Stomach (tissue), 9 donors: ENCODE measurements around the gene GABRA5. TPM values are rescaled to one million over a fixed set of nuclear protein-coding genes. Genes with fewer than 3 reads are reported as not detected.

Experiments used
- DNase-seq, 2 donors: peaks; one replicate each; pipeline versions ENCODE4 v3.0.0 to v3.0.0-alpha.2; 2013 to 2019
- H3K27ac ChIP-seq, 5 donors: fragments of 200-600 bp in 4 of 5; sonication (generic) in 4 of 5; one replicate each; pipeline ENCODE4 v1.5.1; 2013 to 2019; ENCODE audit warnings: mild to moderate bottlenecking in 1 of 5, moderate library complexity in 1 of 5
- H3K27me3 ChIP-seq, 3 donors: fragments of 200-600 bp; sonication (generic); one replicate each; pipeline ENCODE4 v1.5.1; 2017 to 2019; ENCODE audit warnings: mixed run types in 1 of 3
- H3K36me3 ChIP-seq, 4 donors: fragments of 200-600 bp; sonication (generic); 1 replicate in 3 of 4; 2 replicates in 1 of 4; pipeline ENCODE4 v1.5.1; 2016 to 2019
- H3K4me1 ChIP-seq, 4 donors: fragments of 200-600 bp; sonication (generic); one replicate each; pipeline ENCODE4 v1.5.1; 2016 to 2019
- H3K4me3 ChIP-seq, 4 donors: fragments of 200-600 bp; sonication (generic) in 3 of 4; one replicate each; pipeline ENCODE4 v1.5.1; 2016 to 2019; ENCODE audit warnings: mild to moderate bottlenecking in 1 of 4
- H3K9me3 ChIP-seq, 4 donors: fragments of 200-600 bp; sonication (generic); one replicate each; pipeline ENCODE4 v1.5.1; 2016 to 2019
- EP300 ChIP-seq: sonication (generic); formaldehyde crosslinking; IDR thresholded peaks from one replicate; pipeline ENCODE4 v1.6.1; 2017; ENCODE audit warnings: antibody characterized with exemption
- POLR2A ChIP-seq, 4 donors: fragments of 450-650 bp; IDR thresholded peaks; one replicate each; pipeline ENCODE4 v1.6.1; 2016; ENCODE audit warnings: antibody characterized with exemption in 4 of 4, control low read depth in 2 of 4, mild to moderate bottlenecking in 1 of 4, moderate library complexity in 1 of 4
- POLR2AphosphoS5 ChIP-seq, 3 donors: sonication (generic); formaldehyde crosslinking; IDR thresholded peaks; one replicate each; pipeline ENCODE4 v1.6.1; 2016; ENCODE audit warnings: antibody characterized with exemption in 3 of 3
- WGBS, 5 donors: extraction: QIAGEN DNeasy Blood & Tissue Kit in 3 of 5; methylation state at CpG; one replicate each; pipeline versions ENCODE4 v1.1.5 to v1.1.7; 2013 to 2018; 5-methylcytosine and 5-hydroxymethylcytosine counted together
- intact Hi-C: fragments of 100-400 bp; cut with DNase I; formaldehyde crosslinking; loops from one replicate; pipeline ENCODE4 v1.15.1; 2023; ENCODE audit warnings: low total_unique reads
- polyA plus RNA-seq, 3 donors: library from polyadenylated mRNA; stranded (reverse); fragments of 200-250 nt; gene quantifications; one replicate each; pipeline ENCODE4 v1.2.3, GENCODE V29; 2013
- total RNA-seq, 5 donors: library from RNA; depleted of rRNA; stranded (reverse); fragments of >200 nt; gene quantifications; one replicate each; pipeline versions ENCODE4 v1.1.0 to v1.2.3, GENCODE V29; 2014 to 2016
- TF ChIP-seq, protein P1 (sequence below), 7 experiments: fragments of 450-650 bp in 4 of 7; fragments of 200-600 bp in 3 of 7; sonication (generic) in 3 of 7; IDR thresholded peaks; one replicate each; pipeline ENCODE4 v1.5.1; 2016 to 2019; ENCODE audit warnings: antibody characterized with exemption in 7 of 7, control low read depth in 2 of 7, mild to moderate bottlenecking in 1 of 7
- donor health status: healthy with polysubstance abuse.
- donor health status: Bipolar disorder and iron deficiency.
- donor health status: healthy.

The GABRA5 gene
- total and polyA plus RNA-seq, 8 donors, result 0.75 to 2.2 TPM; not detected in 6

DNA sequence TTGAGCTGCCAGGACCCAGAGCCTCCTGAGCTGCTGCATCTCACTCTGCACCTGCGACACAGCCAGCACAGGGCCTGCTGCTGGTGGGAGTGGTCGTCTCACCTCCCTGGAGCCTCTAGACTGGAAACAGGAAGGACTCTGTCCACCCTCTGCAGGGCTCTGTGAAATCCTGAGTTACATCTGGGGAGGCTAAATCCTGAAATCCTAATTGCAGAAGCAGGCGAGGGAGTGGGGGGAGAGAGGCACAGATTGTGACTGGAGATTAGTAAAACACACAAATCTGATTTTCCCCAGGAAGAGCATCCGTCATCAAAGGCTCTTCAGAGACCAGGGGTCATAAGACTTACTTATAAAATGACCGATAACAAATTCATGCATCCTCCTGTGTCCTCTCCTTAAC is 72.5 kb downstream of the GABRA5 start:
- WGBS, 5 donors, result 58 to 78% (median 64%) methylated on average over 4 to 5 of the region's 5 CpGs
- no peak for TF ChIP-seq POLR2A (IDR thresholded peaks at IDR 0.05)
- no peak for TF ChIP-seq EP300
- no peak for TF ChIP-seq POLR2AphosphoS5 (IDR thresholded peaks at IDR 0.05)
- TF ChIP-seq, protein P1, sequence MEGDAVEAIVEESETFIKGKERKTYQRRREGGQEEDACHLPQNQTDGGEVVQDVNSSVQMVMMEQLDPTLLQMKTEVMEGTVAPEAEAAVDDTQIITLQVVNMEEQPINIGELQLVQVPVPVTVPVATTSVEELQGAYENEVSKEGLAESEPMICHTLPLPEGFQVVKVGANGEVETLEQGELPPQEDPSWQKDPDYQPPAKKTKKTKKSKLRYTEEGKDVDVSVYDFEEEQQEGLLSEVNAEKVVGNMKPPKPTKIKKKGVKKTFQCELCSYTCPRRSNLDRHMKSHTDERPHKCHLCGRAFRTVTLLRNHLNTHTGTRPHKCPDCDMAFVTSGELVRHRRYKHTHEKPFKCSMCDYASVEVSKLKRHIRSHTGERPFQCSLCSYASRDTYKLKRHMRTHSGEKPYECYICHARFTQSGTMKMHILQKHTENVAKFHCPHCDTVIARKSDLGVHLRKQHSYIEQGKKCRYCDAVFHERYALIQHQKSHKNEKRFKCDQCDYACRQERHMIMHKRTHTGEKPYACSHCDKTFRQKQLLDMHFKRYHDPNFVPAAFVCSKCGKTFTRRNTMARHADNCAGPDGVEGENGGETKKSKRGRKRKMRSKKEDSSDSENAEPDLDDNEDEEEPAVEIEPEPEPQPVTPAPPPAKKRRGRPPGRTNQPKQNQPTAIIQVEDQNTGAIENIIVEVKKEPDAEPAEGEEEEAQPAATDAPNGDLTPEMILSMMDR (IDR thresholded peaks at IDR 0.05), result no peak
- Histone ChIP-seq H3K4me3 (no peak overlapping the region), H3K4me1 (no peaks in the 10 kb centered on the region), H3K9me3 (no peaks in the 10 kb centered on the region), H3K36me3 (peaks cover 0 to 40% (median 0%) of the 10 kb centered on the region in 4 donors), H3K27me3 (no peaks in the 10 kb centered on the region), H3K27ac (no peak overlapping the region)
- DNase-seq, result no peak
- intact Hi-C loops, result no loop called here

DNA sequence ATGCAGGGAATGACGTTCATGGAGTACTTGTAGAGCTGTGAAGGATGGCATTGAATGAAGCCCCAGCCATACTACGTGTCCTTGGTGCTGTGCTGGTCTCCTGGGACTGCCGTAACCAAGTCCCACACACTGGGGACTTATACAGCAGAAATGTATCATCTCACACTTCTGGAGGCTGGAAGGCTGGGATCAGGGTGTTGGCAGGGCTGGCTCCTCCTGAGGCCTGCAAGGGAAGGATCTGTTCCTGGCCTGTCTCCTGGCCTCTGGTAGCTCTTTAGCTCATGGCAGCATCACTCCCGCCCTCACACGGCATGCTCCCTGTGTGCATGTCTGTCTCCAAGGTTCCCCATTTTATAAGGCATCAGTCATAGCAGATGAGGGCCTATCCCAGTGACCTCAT is 74.6 kb downstream of the GABRA5 start:
- WGBS, 5 donors, result 78 to 88% (median 84%) methylated on average over 5 of the region's 5 CpGs
- no peak for DNase-seq
- no peaks in the 10 kb centered on the region for H3K4me1 ChIP-seq
- H3K36me3 ChIP-seq, result peaks cover 0 to 39% (median 0%) of the 10 kb centered on the region in 4 donors
- H3K27ac ChIP-seq, result no peak overlapping the region
- no peaks in the 10 kb centered on the region for H3K27me3 ChIP-seq
- intact Hi-C loops, result no loop called here
- H3K9me3 ChIP-seq, result no peaks in the 10 kb centered on the region
- H3K4me3 ChIP-seq, result no peak overlapping the region
- TF ChIP-seq POLR2A (IDR thresholded peaks at IDR 0.05) (no peak), EP300 (no peak)
- TF ChIP-seq, protein P1 (IDR thresholded peaks at IDR 0.05), result no peak

DNA sequence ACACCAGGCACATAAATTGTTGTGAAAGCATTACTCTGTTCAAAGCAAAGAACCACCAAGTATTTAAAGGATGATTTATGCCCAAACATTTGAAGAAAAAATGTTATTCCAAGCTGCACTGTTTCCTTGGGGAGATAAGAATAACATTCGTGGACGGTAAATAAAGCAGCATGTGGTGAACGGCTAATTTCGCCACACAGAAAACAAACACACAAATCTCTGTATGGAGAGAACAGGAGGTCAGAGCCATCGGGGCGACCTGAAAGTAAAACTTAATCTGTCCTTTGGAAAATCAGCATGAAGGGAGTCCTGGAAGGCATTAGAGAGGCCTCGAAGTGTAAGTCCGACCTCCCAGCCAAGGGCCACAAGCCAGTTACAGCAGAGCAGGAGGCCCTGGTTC is 77.0 kb downstream of the GABRA5 start:
- Histone ChIP-seq H3K9me3 (no peaks in the 10 kb centered on the region), H3K36me3 (peaks cover 0 to 29% (median 0%) of the 10 kb centered on the region in 4 donors), H3K4me1 (no peaks in the 10 kb centered on the region), H3K27me3 (no peaks in the 10 kb centered on the region), H3K4me3 (no peak overlapping the region), H3K27ac (no peak overlapping the region)
- TF ChIP-seq POLR2A (IDR thresholded peaks at IDR 0.05) (no peak), POLR2AphosphoS5 (IDR thresholded peaks at IDR 0.05) (no peak), EP300 (no peak)
- TF ChIP-seq, protein P1 (IDR thresholded peaks at IDR 0.05), result no peak
- intact Hi-C loops, result no loop called here
- WGBS, 5 donors, result 35 to 60% (median 49%) methylated on average over 8 of the region's 8 CpGs
- no peak for DNase-seq

DNA sequence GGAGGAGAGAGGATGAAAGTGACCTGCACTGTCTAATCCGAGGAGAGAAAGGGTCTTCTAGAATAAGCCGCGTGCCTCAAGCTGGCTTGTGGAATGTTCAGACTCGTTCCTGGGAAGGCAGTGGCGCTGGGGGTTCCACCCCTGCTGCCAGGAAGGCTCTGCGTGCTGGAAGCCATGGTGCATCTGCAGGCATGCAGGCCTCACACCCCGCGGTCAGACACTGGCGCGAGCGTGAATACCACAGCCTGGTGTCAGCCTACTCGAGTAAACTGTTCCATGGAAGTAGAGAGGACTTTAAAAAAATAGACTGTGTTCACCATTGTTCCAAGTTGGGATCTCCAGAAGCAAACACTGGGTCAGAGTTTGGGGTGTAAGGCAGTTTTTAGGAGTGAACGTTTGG is 78.2 kb downstream of the GABRA5 start:
- intact Hi-C loops, result no loop called here
- Histone ChIP-seq H3K4me1 (no peaks in the 10 kb centered on the region), H3K4me3 (no peak overlapping the region), H3K9me3 (no peaks in the 10 kb centered on the region), H3K36me3 (peaks cover 0 to 18% (median 0%) of the 10 kb centered on the region in 4 donors), H3K27ac (no peak overlapping the region), H3K27me3 (no peaks in the 10 kb centered on the region)
- no peak for DNase-seq
- TF ChIP-seq, protein P1 (IDR thresholded peaks at IDR 0.05), result no peak
- TF ChIP-seq POLR2AphosphoS5 (IDR thresholded peaks at IDR 0.05) (no peak), EP300 (no peak), POLR2A (IDR thresholded peaks at IDR 0.05) (no peak)
- WGBS, 5 donors, result 80 to 89% (median 82%) methylated on average over 13 of the region's 13 CpGs
